GM10248 (cell line): Measurements from ENCODE around the gene ATP5F1D.

ENCODE experiments used
- CTCF ChIA-PET: fragments of 300-600 bp; sonication (Branson Sonifier 250); formaldehyde crosslinking; extraction: SDS; loops from one replicate; lab custom pipeline; 2021; ENCODE audit warnings: antibody characterized with exemption; lab: Yijun Ruan, JAX
- POLR2A ChIA-PET: fragments of 350-650 bp; sonication (Branson Sonifier 250); formaldehyde crosslinking; extraction: SDS; loops from one replicate; lab custom pipeline; 2020; ENCODE audit warnings: antibody characterized with exemption; lab: Yijun Ruan, JAX
- DNase-seq: peaks from one replicate; pipeline ENCODE4 v3.0.0; 2012; ENCODE audit errors: extremely low spot score
- TF ChIP-seq, protein P1 (sequence below): IDR thresholded peaks from 2 replicates; pipeline ENCODE4 v1.5.1; 2012; ENCODE audit warnings: mild to moderate bottlenecking, low read depth; ENCODE audit errors: extremely low read depth, missing control alignments, control extremely low read depth

The ATP5F1D gene

DNA sequence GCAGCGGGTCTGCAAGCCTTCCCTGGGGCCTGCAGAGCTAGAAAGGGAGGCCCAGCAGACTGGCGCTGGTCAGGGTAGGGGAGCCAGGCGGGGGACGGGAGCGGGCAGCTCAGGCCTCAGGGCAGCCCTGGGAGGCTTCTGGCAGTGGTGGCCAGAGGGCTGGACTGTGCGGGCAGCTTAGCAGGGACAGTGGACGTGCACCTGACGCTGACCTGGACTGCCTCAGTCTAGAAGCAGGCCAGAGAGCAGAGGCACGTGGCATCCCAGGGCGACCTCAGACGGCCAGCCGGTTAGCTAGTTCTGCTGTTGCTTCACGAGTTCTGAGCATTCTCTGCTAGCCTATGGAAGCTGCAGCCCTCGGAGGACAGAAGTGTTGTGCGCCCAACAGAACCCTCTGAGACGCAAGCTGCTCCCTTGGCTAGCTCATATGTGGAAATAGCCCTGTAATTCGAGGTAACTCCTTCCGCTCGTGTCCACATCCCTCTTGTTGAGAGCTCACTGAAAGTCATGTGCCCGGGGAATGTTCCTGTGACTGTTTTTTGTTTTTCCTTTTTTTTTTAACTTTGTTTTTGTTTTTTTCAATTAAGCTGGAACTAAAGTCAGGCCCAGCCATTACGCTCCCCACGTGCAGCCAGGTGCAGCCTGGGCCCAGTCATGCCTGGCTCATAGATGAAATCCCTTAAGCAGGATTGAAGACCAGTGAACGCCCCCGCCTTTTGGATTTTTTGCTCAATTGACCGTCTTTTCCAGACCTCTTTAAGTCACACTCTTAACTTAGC, 31.9 kb downstream of the ATP5F1D start:
- no peak for DNase-seq
- CTCF ChIA-PET, result interaction anchor here (0.9 to 3.6 kb wide), 4 partner anchors 29 to 172 kb away, joined by 3 to 48 read pairs (median 4); no protein-coding TSS in a partner anchor
- POLR2A ChIA-PET, result interaction anchor here (0.6 to 1.8 kb wide), 5 partner anchors 11 to 340 kb away, joined by 3 to 5 read pairs (median 5); a partner anchor contains a TSS
- TF ChIP-seq, protein P1, sequence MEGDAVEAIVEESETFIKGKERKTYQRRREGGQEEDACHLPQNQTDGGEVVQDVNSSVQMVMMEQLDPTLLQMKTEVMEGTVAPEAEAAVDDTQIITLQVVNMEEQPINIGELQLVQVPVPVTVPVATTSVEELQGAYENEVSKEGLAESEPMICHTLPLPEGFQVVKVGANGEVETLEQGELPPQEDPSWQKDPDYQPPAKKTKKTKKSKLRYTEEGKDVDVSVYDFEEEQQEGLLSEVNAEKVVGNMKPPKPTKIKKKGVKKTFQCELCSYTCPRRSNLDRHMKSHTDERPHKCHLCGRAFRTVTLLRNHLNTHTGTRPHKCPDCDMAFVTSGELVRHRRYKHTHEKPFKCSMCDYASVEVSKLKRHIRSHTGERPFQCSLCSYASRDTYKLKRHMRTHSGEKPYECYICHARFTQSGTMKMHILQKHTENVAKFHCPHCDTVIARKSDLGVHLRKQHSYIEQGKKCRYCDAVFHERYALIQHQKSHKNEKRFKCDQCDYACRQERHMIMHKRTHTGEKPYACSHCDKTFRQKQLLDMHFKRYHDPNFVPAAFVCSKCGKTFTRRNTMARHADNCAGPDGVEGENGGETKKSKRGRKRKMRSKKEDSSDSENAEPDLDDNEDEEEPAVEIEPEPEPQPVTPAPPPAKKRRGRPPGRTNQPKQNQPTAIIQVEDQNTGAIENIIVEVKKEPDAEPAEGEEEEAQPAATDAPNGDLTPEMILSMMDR, result no peak

DNA sequence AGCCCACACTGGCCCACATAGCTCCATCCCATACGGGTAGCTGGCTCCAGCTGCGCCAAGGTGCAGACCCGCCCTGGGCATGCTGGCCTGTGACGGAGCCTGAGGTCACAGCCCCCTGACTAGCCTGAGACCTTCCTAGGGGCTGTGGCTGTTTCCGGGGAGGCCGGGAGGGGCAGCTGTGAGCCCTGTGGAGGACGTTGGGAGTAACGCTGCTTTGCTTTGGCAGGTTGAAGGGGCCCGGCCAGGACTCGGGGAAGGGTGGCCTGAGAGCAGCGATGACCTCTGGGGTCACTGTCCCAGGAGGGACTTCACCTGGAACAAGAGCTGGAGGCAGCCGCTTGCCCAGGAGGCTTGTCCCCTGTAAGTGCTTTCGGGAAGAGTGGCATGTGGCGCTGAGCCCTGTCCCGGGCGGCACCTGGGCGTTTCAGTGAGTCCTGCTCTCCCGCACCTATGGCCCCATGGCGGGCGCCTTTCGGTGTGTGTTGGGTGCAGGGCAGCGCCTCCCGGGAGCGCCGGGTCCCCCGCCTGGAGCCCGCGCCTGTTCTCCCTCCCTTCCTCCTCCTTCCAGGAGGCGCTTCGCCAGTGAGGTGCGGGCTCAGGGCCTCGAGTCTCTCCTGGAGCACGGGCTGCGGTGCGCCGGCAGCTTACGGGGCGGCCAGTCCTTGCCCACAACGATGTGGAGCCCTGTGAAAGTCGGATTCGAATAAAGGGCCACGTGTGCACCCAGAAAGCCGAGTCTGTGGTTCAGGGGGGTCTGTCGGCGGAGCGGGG, 32.7 kb downstream of the ATP5F1D start:
- no peak for DNase-seq
- ChIA-PET POLR2A (interaction anchor here (0.6 to 1.7 kb wide), 4 partner anchors 30 to 341 kb away, joined by 3 to 5 read pairs (median 4); a partner anchor contains a TSS), CTCF (interaction anchor here (0.9 to 3.6 kb wide), 3 partner anchors 30 to 171 kb away, joined by 3 to 48 read pairs (median 4); no protein-coding TSS in a partner anchor)
- TF ChIP-seq, protein P1, result no peak

DNA sequence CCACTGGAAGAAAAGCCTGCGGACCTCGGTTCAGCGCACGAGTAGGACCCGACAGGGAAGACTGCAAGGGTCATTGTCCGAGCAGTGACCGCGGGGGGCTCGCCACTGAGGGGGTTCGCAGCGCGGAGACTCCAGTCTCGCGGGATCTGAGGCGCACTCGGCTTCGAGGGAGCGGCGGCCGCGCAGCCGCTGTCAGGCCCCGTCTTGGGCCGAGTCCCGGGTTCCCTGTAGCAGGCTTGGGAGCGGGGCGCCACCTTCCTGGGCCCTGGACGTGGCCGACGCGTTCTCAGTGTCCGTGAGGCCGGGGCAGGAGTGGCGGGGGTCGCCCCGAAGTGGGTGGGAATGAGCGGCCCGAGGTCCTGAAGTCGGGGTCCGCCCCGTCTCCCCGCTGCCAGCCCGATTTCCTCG, 33.3 kb downstream of the ATP5F1D start:
- ChIA-PET CTCF (interaction anchor here (1.0 to 1.9 kb wide), 3 partner anchors 8 to 170 kb away, joined by 4 to 14 read pairs (median 8); no protein-coding TSS in a partner anchor), POLR2A (interaction anchor here (1.0 kb wide), 2 partner anchors 9 to 22 kb away, joined by 4 read pairs; no protein-coding TSS in a partner anchor)
- no peak for DNase-seq
- TF ChIP-seq, protein P1, result no peak

DNA sequence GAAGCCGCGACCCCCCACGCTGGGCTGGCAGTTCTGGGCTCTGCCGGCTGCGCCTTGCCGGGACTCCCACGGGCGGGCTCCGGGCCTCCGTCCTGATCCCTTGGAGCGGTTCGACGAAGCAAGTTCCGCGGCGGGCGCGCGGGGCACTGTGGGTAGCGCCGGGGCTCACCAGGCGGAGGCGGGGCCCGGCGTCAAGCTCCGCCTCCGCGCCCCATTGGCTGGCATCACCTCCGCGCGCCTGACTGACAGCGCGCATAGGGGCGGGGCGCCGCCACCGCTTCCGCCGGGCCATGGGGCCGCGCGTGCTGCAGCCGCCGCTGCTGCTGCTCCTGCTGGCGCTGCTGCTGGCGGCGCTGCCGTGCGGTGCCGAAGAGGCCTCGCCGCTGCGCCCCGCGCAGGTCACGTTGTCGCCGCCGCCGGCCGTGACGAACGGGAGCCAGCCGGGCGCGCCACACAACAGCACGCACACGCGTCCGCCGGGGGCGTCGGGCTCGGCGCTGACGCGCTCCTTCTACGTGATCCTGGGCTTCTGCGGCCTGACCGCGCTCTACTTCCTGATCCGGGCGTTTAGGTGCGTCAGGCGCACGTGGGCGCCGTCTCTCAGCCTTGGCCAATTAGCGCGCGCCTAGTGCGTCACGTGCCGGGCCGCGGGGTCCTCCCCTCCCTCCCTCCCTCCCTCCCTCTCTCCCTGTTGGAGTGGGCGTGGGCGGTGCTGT, 33.9 kb downstream of the ATP5F1D start, which contains the start of gene FAM174C:
Gene FAM174C, plus strand, starts transcription at position 271 of the 716 bp plus-strand sequence. Its CDS starts 20 bp downstream, at position 291.
- ChIA-PET CTCF (interaction anchor here (1.0 to 1.5 kb wide), 2 partner anchors 9 to 31 kb away, joined by 8 to 14 read pairs; no protein-coding TSS in a partner anchor), POLR2A (interaction anchor here (1.0 kb wide), 2 partner anchors 9 to 22 kb away, joined by 4 read pairs; no protein-coding TSS in a partner anchor)
- TF ChIP-seq, protein P1, result no peak

DNA sequence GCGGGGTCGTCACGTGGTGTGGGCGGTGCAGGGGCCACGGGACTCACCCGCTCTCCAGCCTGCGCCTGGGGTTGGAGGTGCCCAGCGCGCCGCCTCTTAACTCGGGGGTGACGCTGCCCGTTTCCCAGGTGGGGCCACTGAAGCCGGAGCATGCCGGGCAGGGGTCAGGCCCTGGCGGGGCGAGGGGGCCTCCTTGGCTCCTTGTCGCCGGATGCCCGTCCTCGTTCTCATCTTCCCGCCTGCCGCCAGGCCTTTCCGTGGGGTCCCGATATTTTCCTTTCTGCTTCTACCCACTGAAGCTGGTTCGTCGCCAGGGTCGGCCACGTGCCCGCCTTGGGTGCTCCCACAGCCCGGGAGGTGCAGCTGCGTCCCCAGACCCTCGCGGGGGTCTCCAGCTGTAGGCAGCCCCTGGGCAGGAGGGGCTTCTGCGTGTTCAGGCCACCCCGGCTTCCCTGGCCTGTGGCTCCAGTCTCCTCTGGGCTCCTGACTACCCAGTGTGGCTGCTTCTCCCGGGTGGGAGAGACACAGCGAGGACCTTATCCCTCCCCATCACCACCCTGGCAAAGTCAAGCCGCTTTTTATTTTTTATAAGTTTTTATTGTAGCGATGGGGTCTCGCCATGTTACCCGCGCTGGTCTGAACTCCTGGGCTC, 34.6 kb downstream of the ATP5F1D start:
- ChIA-PET CTCF (interaction anchor here (1.5 kb wide), 1 partner anchor 32 kb away, joined by 14 read pairs; no protein-coding TSS in a partner anchor), POLR2A (no interaction called here)
- TF ChIP-seq, protein P1, result no peak
- no peak for DNase-seq

More for the DNA sequence above, 33.9 kb downstream of the ATP5F1D start, which contains the start of gene FAM174C:
- DNase-seq, result peak; percentile 94
